Bronchial epithelial cell (primary cell): ENCODE data around the gene AP2B1. TPM values are rescaled to one million over a fixed set of nuclear protein-coding genes. Genes with fewer than 3 reads are reported as not detected.

ENCODE experiments used
- DNase-seq: peaks from one replicate; pipeline ENCODE4 v3.0.0-alpha.2; 2010; ENCODE audit warnings: low read depth
- FAIRE-seq: peaks from 2 replicates; lab custom pipeline; 2011; peaks lifted over from hg19 to GRCh38; lab: Jason Lieb, UNC
- H3K27me3 ChIP-seq: 2 replicates; pipeline ENCODE4 v1.5.1; 2011; ENCODE audit warnings: low read length; ENCODE audit not compliant: control insufficient read depth, insufficient read depth
- H3K36me3 ChIP-seq: 2 replicates; pipeline ENCODE4 v1.5.1; 2011; ENCODE audit warnings: low read length; ENCODE audit not compliant: control insufficient read depth, insufficient read depth
- H3K4me3 ChIP-seq: 2 replicates; pipeline ENCODE4 v1.5.1; 2011; ENCODE audit warnings: mild to moderate bottlenecking, low read depth, low read length, control low read depth
- CTCF ChIP-seq: IDR thresholded peaks from 2 replicates; pipeline ENCODE4 v1.5.1; 2011; ENCODE audit warnings: mild to moderate bottlenecking, moderate library complexity, low read length, control low read depth, inconsistent platforms; ENCODE audit not compliant: insufficient read depth, severe bottlenecking
- total RNA-seq: library from RNA; depleted of rRNA; stranded (reverse); fragments of >200 nt; gene quantifications from 2 replicates; pipeline ENCODE4 v1.2.1, GENCODE V29; 2014

The AP2B1 gene
- total RNA-seq, 1 donor from 2014 or later, result 50.8 TPM

GRCh38 chr17:35596530-35597233 is 9.6 kb downstream of the AP2B1 start:
- no peak for DNase-seq
- Histone ChIP-seq H3K36me3 (peaks cover 12% of the 10 kb centered on the region), H3K27me3 (no peaks in the 10 kb centered on the region), H3K4me3 (no peak overlapping the region)
- no peak for FAIRE-seq
- TF ChIP-seq CTCF, result peak; percentile 8

DNA sequence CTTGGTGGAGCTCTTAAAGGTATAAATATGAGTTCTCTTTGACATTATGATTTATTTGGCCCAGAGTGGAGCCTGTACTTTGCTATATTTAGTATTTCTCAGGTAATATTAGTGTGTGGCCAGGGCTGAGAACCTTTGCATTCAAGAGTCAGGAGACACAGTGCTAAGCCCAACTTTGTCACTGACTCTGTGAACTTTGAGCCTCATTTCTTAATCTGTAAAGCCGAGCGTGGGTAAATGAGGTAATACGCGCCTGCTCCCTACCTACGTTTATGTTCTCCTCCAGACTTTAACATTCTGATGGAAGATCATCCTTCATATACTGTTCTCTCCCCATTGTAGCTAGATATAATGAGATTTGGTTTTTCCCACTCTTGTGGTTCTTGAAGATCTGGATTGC is 10.5 kb downstream of the AP2B1 start:
- TF ChIP-seq CTCF, result no peak
- FAIRE-seq (no peak), DNase-seq (no peak)
- H3K4me3 ChIP-seq, result no peak overlapping the region
- H3K36me3 ChIP-seq, result peaks cover 12% of the 10 kb centered on the region
- no peaks in the 10 kb centered on the region for H3K27me3 ChIP-seq

DNA sequence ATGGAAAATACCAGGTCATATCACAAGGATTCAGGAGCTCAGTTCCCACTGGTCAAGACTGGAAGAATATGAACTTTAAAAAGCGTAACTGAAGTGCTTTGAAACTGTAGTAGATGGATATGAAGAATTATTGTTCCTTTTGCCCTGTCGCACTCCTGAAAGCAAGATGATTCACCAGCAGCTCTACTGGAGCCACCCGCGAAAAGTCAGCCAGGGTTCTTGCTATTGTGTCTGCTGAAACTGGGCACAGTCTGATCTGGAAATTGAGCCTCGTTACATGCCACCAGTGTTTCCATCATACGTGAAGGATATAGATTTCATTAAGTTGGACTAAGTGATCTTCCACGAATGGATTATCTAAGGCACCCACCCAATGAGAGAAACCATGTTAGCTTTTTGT is 16.6 kb downstream of the AP2B1 start:
- peaks cover 9% of the 10 kb centered on the region for H3K36me3 ChIP-seq
- DNase-seq, result no peak
- TF ChIP-seq CTCF, result no peak
- H3K4me3 ChIP-seq, result no peak overlapping the region
- H3K27me3 ChIP-seq, result no peaks in the 10 kb centered on the region
- FAIRE-seq, result peak; percentile 18

DNA sequence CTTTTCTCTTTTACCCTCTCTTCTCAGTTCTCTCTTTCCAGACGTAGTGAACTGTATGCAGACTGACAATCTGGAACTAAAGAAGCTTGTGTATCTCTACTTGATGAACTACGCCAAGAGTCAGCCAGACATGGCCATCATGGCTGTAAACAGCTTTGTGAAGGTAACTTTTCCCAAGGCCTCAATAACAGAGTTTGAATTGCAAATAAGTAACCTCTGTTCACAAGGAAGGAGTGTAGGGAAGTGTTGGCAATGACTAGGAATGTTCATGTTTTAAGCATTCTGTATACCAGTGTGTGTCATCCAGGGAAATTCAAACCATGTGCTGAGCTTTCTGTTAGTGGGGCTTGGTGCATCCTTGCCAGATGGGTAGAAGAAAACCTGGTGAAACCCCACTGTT is 18.6 kb downstream of the AP2B1 start:
- H3K27me3 ChIP-seq, result no peaks in the 10 kb centered on the region
- peaks cover 11% of the 10 kb centered on the region for H3K36me3 ChIP-seq
- TF ChIP-seq CTCF, result no peak
- FAIRE-seq, result no peak
- DNase-seq, result no peak
- H3K4me3 ChIP-seq, result no peak overlapping the region

DNA sequence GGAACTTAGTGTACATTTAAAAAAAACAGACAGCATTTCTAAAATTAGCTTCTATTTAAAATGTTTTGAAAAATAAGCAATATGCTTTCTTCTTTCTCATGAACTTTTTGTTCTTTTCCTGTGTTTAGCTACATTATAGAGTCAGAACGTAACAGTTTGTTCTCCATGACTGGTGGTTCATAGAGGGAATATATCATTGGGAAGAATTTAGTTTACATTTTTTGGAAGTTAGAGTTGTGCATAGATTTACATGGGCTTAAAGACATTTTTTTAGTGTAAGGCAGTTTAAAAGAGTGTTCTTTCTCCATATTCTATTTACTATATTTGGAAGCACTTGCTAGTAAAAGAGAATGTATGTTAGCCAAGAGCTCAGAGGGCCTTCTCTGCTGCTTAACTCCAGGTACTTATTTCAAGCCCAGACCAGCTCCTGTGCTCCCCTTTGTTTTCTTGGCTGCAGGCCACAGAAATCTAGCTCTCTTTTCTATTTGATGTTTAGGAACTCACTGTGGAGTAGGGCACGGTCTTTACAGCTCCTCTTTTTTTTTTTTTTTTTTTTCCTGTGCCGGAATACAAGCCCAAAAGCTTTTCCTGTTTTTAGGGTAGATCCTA is 20.2 kb downstream of the AP2B1 start:
- H3K27me3 ChIP-seq, result no peaks in the 10 kb centered on the region
- peaks cover 14% of the 10 kb centered on the region for H3K36me3 ChIP-seq
- FAIRE-seq (no peak), DNase-seq (no peak)
- H3K4me3 ChIP-seq, result no peak overlapping the region
- TF ChIP-seq CTCF, result no peak
